ENCODE measurements around the gene ADGRG2. TPM values are rescaled to one million over a fixed set of nuclear protein-coding genes. Genes with fewer than 3 reads are reported as not detected.
A peak's percentile ranks its signal among the peaks of the same experiment; 100 is the strongest.

ADGRG2 gene
- total RNA-seq, 1 donor from 2014 or later: not detected

- Mint-ChIP-seq H3K27ac (ENCODE audit: unreplicated experiment) (peak overlapping the region; percentile 3), H3K27me3 (ENCODE audit: unreplicated experiment) (no peaks in the 10 kb centered on the region), H3K36me3 (ENCODE audit: unreplicated experiment) (peaks cover 8% of the 10 kb centered on the region), H3K9me3 (ENCODE audit: unreplicated experiment) (peaks cover 5% of the 10 kb centered on the region), H3K4me1 (ENCODE audit: unreplicated experiment) (peaks cover 21% of the 10 kb centered on the region), H3K4me3 (ENCODE audit: unreplicated experiment) (no peak overlapping the region)
- no peak for TF ChIP-seq CTCF (IDR thresholded peaks at IDR 0.05)
- DNase-seq (ENCODE audit: extremely low spot score, unreplicated experiment): no peak
These were observed 176.1 kb downstream of the ADGRG2 start for GRCh38 chrX:18946157-18946556.

GRCh38 chrX:18945483-18945882 is 176.8 kb downstream of the ADGRG2 start:
- DNase-seq (ENCODE audit: extremely low spot score, unreplicated experiment): no peak
- TF ChIP-seq CTCF (IDR thresholded peaks at IDR 0.05): no peak
- Mint-ChIP-seq H3K4me1 (ENCODE audit: unreplicated experiment) (peaks cover 21% of the 10 kb centered on the region), H3K27ac (ENCODE audit: unreplicated experiment) (no peak overlapping the region), H3K36me3 (ENCODE audit: unreplicated experiment) (peaks cover 8% of the 10 kb centered on the region), H3K9me3 (ENCODE audit: unreplicated experiment) (peaks cover 5% of the 10 kb centered on the region), H3K4me3 (ENCODE audit: unreplicated experiment) (no peak overlapping the region), H3K27me3 (ENCODE audit: unreplicated experiment) (no peaks in the 10 kb centered on the region)

GRCh38 chrX:18944482-18944881 is 177.8 kb downstream of the ADGRG2 start:
- TF ChIP-seq CTCF (IDR thresholded peaks at IDR 0.05): no peak
- peaks cover 5% of the 10 kb centered on the region for H3K9me3 Mint-ChIP-seq (ENCODE audit: unreplicated experiment)
- H3K36me3 Mint-ChIP-seq (ENCODE audit: unreplicated experiment): peaks cover 11% of the 10 kb centered on the region
- H3K27me3 Mint-ChIP-seq (ENCODE audit: unreplicated experiment): no peaks in the 10 kb centered on the region
- H3K4me3 Mint-ChIP-seq (ENCODE audit: unreplicated experiment): no peak overlapping the region
- peaks cover 21% of the 10 kb centered on the region for H3K4me1 Mint-ChIP-seq (ENCODE audit: unreplicated experiment)
- H3K27ac Mint-ChIP-seq (ENCODE audit: unreplicated experiment): peak overlapping the region; percentile 55
- DNase-seq (ENCODE audit: extremely low spot score, unreplicated experiment): no peak

- Mint-ChIP-seq H3K27me3 (ENCODE audit: unreplicated experiment) (no peaks in the 10 kb centered on the region), H3K36me3 (ENCODE audit: unreplicated experiment) (peaks cover 14% of the 10 kb centered on the region), H3K27ac (ENCODE audit: unreplicated experiment) (no peak overlapping the region), H3K4me3 (ENCODE audit: unreplicated experiment) (no peak overlapping the region), H3K9me3 (ENCODE audit: unreplicated experiment) (peaks cover 4% of the 10 kb centered on the region), H3K4me1 (ENCODE audit: unreplicated experiment) (peaks cover 21% of the 10 kb centered on the region)
- DNase-seq (ENCODE audit: extremely low spot score, unreplicated experiment): no peak
- no peak for TF ChIP-seq CTCF (IDR thresholded peaks at IDR 0.05)
These were observed 180.4 kb downstream of the ADGRG2 start for GRCh38 chrX:18941896-18942295.

Other genes starting within 250 kb of the ADGRG2 start
- 26.4 and 27.0 TPM in 2 replicates for gene PHKA2, start 138.4 kb downstream of the ADGRG2 start, total RNA-seq
- 133 and 141 TPM in 2 replicates for gene PDHA1, start 221.5 kb upstream of the ADGRG2 start, total RNA-seq

Measured in osteocyte (in vitro differentiated cells).